Panc1 (cell line): Measurements from ENCODE around the gene SUGCT.

Experiments
- POLR2AphosphoS5 ChIP-seq: IDR thresholded peaks from 2 replicates; pipeline ENCODE4 v1.6.1; 2012; ENCODE audit warnings: mild to moderate bottlenecking, low read depth, low read length, moderate library complexity
- SIN3A ChIP-seq: IDR thresholded peaks from 2 replicates; pipeline ENCODE4 v1.6.1; 2012; ENCODE audit warnings: low read depth, mild to moderate bottlenecking, low read length, moderate library complexity, borderline replicate concordance; ENCODE audit not compliant: insufficient read depth
- TCF7L2 ChIP-seq: IDR thresholded peaks from 2 replicates; pipeline ENCODE4 v1.6.1; 2011; ENCODE audit warnings: mild to moderate bottlenecking, low read depth, low read length, inconsistent platforms
- TF ChIP-seq, protein P1 (sequence below): fragments of 450-650 bp; IDR thresholded peaks from 2 replicates; pipeline ENCODE4 v1.5.1; 2017; ENCODE audit warnings: mild to moderate bottlenecking
- TF ChIP-seq, protein P2 (sequence below), 2 experiments: IDR thresholded peaks; 2 replicates each; pipeline ENCODE4 v1.6.1; 2011 to 2012; ENCODE audit warnings: low read depth in 2 of 2, control low read depth in 1 of 2, low read length in 1 of 2, mild to moderate bottlenecking in 1 of 2, moderate library complexity in 1 of 2; ENCODE audit not compliant: insufficient read depth in 1 of 2

DNA sequence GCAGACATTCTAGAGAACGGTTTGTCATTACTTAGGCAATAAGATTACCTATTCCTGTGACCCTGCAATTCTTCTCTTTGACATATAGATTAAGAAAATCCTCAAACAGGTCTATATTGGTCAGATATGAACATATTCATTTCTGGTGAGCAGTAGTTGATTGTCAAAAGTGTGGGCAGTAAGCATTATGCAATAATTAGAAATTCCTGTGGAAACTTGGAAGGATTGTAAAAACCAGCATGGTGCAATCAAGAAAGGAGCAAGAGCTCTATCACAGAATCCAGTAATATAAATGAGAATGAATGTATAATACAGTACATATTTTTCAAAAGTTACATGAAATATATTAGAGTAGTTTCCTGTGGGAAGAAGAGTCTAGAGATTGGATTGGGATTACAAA, 406.5 kb downstream of the SUGCT start:
- TF ChIP-seq, protein P1, sequence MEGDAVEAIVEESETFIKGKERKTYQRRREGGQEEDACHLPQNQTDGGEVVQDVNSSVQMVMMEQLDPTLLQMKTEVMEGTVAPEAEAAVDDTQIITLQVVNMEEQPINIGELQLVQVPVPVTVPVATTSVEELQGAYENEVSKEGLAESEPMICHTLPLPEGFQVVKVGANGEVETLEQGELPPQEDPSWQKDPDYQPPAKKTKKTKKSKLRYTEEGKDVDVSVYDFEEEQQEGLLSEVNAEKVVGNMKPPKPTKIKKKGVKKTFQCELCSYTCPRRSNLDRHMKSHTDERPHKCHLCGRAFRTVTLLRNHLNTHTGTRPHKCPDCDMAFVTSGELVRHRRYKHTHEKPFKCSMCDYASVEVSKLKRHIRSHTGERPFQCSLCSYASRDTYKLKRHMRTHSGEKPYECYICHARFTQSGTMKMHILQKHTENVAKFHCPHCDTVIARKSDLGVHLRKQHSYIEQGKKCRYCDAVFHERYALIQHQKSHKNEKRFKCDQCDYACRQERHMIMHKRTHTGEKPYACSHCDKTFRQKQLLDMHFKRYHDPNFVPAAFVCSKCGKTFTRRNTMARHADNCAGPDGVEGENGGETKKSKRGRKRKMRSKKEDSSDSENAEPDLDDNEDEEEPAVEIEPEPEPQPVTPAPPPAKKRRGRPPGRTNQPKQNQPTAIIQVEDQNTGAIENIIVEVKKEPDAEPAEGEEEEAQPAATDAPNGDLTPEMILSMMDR, result no peak
- TF ChIP-seq POLR2AphosphoS5 (no peak), TCF7L2 (no peak), SIN3A (no peak)
- TF ChIP-seq, protein P2, sequence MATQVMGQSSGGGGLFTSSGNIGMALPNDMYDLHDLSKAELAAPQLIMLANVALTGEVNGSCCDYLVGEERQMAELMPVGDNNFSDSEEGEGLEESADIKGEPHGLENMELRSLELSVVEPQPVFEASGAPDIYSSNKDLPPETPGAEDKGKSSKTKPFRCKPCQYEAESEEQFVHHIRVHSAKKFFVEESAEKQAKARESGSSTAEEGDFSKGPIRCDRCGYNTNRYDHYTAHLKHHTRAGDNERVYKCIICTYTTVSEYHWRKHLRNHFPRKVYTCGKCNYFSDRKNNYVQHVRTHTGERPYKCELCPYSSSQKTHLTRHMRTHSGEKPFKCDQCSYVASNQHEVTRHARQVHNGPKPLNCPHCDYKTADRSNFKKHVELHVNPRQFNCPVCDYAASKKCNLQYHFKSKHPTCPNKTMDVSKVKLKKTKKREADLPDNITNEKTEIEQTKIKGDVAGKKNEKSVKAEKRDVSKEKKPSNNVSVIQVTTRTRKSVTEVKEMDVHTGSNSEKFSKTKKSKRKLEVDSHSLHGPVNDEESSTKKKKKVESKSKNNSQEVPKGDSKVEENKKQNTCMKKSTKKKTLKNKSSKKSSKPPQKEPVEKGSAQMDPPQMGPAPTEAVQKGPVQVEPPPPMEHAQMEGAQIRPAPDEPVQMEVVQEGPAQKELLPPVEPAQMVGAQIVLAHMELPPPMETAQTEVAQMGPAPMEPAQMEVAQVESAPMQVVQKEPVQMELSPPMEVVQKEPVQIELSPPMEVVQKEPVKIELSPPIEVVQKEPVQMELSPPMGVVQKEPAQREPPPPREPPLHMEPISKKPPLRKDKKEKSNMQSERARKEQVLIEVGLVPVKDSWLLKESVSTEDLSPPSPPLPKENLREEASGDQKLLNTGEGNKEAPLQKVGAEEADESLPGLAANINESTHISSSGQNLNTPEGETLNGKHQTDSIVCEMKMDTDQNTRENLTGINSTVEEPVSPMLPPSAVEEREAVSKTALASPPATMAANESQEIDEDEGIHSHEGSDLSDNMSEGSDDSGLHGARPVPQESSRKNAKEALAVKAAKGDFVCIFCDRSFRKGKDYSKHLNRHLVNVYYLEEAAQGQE (IDR thresholded peaks at IDR 0.05; ENCODE audit: insufficient read depth in 1 of 2, low read depth in 2 of 2, low read length in 1 of 2), result no peak
